HEK293 (cell line): ENCODE results near the gene DDX24.

Experiments
- CTCF ChIP-seq: fragments of 450-650 bp; formaldehyde crosslinking; IDR thresholded peaks from 2 replicates; pipeline ENCODE4 v1.5.1; 2016; ENCODE audit warnings: missing biosample characterization, missing genetic modification characterization
- PRDM2 ChIP-seq: fragments of 450-650 bp; formaldehyde crosslinking; IDR thresholded peaks from 2 replicates; pipeline ENCODE4 v1.5.1; 2016; ENCODE audit warnings: missing biosample characterization, missing genetic modification characterization, borderline replicate concordance
- SALL2 ChIP-seq: fragments of 450-650 bp; formaldehyde crosslinking; IDR thresholded peaks from 2 replicates; pipeline ENCODE4 v1.5.0; 2017; ENCODE audit warnings: missing biosample characterization, mild to moderate bottlenecking, missing genetic modification characterization, borderline replicate concordance
- TCF7L2 ChIP-seq: IDR thresholded peaks from 2 replicates; pipeline ENCODE4 v1.6.1; 2011; ENCODE audit warnings: low read depth, mild to moderate bottlenecking, inconsistent platforms, low read length, moderate library complexity, borderline replicate concordance
- TSHZ1 ChIP-seq: fragments of 450-650 bp; formaldehyde crosslinking; IDR thresholded peaks from 2 replicates; pipeline ENCODE4 v1.5.1; 2016; ENCODE audit warnings: missing biosample characterization, missing genetic modification characterization, borderline replicate concordance
- YY1 ChIP-seq: fragments of 450-650 bp; formaldehyde crosslinking; IDR thresholded peaks from 2 replicates; pipeline ENCODE4 v1.5.1; 2018; ENCODE audit warnings: missing biosample characterization, missing genetic modification characterization
- ZNF704 ChIP-seq: fragments of 450-650 bp; formaldehyde crosslinking; IDR thresholded peaks from 2 replicates; pipeline ENCODE4 v1.5.1; 2016; ENCODE audit warnings: missing biosample characterization, missing genetic modification characterization
- ZNF837 ChIP-seq: fragments of 450-650 bp; formaldehyde crosslinking; IDR thresholded peaks from 2 replicates; pipeline ENCODE4 v1.5.1; 2016; ENCODE audit warnings: missing biosample characterization, missing genetic modification characterization

- TF ChIP-seq CTCF (tag by site-specific recombination) (no peak), ZNF704 (no peak), SALL2 (no peak), YY1 (tag by site-specific recombination) (no peak), TSHZ1 (tag by site-specific recombination) (no peak), TCF7L2 (no peak), PRDM2 (tag by site-specific recombination) (no peak), ZNF837 (tag by site-specific recombination) (no peak)
These were observed 32.5 kb upstream of the DDX24 start for GRCh38 chr14:94113490-94113889.
